ENCODE results near the gene ITGA5. TPM values are rescaled to one million over a fixed set of nuclear protein-coding genes. Genes with fewer than 3 reads are reported as not detected.

The ITGA5 gene
- total and polyA plus RNA-seq, 2 experiments from 2014 or later: 7.3 to 23.7 TPM

- H3K36me3 ChIP-seq (ENCODE audit: insufficient read depth): no peaks in the 10 kb centered on the region
- H4K20me1 ChIP-seq (replicated peaks; ENCODE audit: insufficient read depth): no peaks in the 10 kb centered on the region
- no peak overlapping the region for H3K27ac ChIP-seq (ENCODE audit: low read depth)
- no peak for DNase-seq (ENCODE audit: low spot score)
- H3K36me3 Mint-ChIP-seq (ENCODE audit: low read depth): no peaks in the 10 kb centered on the region
- no peak for ATAC-seq
- peak overlapping the region; percentile 15; the same call in 1 of the 2 replicates for H3K4me2 ChIP-seq
- peaks cover 28% of the 10 kb centered on the region for H3K4me1 ChIP-seq (ENCODE audit: insufficient read depth)
- no peaks in the 10 kb centered on the region for H3K9me3 Mint-ChIP-seq
- H3K27me3 ChIP-seq (ENCODE audit: insufficient read depth): peaks cover 18% of the 10 kb centered on the region; the same call in 1 of the 2 replicates
- peaks cover 25% of the 10 kb centered on the region for H3K27me3 Mint-ChIP-seq (ENCODE audit: insufficient read depth, low read depth, poor library complexity)
- H2AFZ ChIP-seq: peak overlapping the region; percentile 11; the same call in 1 of the 2 replicates
- no peak overlapping the region for H3K27ac Mint-ChIP-seq
- peaks cover 39% of the 10 kb centered on the region for H3K4me1 Mint-ChIP-seq
- no peaks in the 10 kb centered on the region for H3K9me2 ChIP-seq (ENCODE audit: insufficient read depth)
- no peak overlapping the region for H3K4me3 ChIP-seq
- no peaks in the 10 kb centered on the region; the same call in 1 of the 2 replicates for H3F3A ChIP-seq (replicated peaks; ENCODE audit: low read depth)
- no peaks in the 10 kb centered on the region for H3K79me2 ChIP-seq (replicated peaks; ENCODE audit: insufficient read depth)
- H3K4me3 Mint-ChIP-seq: no peak overlapping the region
- TF ChIP-seq EZH2phosphoT487 (IDR thresholded peaks at IDR 0.05; ENCODE audit: unreplicated experiment) (no peak), STAT1 (IDR thresholded peaks at IDR 0.05; ENCODE audit: unreplicated experiment) (no peak), ZNF462 (CRISPR knock-in tag; IDR thresholded peaks at IDR 0.05) (no peak), EZH2 (IDR thresholded peaks at IDR 0.05; ENCODE audit: low read depth, unreplicated experiment) (no peak), ETS1 (IDR thresholded peaks at IDR 0.05) (no peak), ZNF114 (CRISPR knock-in tag; IDR thresholded peaks at IDR 0.05) (no peak), ZNF331 (CRISPR knock-in tag; IDR thresholded peaks at IDR 0.05; ENCODE audit: low read depth) (no peak), CREB1 (CRISPR knock-in tag; IDR thresholded peaks at IDR 0.05; ENCODE audit: low read depth) (no peak), CTCF (conservative IDR thresholded peaks at IDR 0.05; ENCODE audit: low read depth in 2 of 2) (no peak), REST (IDR thresholded peaks at IDR 0.05; ENCODE audit: unreplicated experiment) (no peak), POLR2AphosphoS5 (IDR thresholded peaks at IDR 0.05; ENCODE audit: low read depth) (no peak), JUNB (IDR thresholded peaks at IDR 0.05; ENCODE audit: unreplicated experiment) (no peak), NANOG (IDR thresholded peaks at IDR 0.05; ENCODE audit: borderline replicate concordance) (no peak)
These were observed 13.7 kb upstream of the ITGA5 start for GRCh38 chr12:54432815-54433164.
